Thoracic aorta (tissue), 2 donors: ENCODE measurements around the gene NTRK3. TPM values are rescaled to one million over a fixed set of nuclear protein-coding genes. Genes with fewer than 3 reads are reported as not detected.
A peak's percentile ranks its signal among the peaks of the same experiment; 100 is the strongest.

Experiments used
- ATAC-seq: fragments of 150-250 bp; one replicate; pipeline ENCODE4 v1.8.0; 2017; ENCODE audit warnings: low read depth; ENCODE audit not compliant: insufficient number of reproducible peaks, low FRiP score
- DNase-seq: peaks from one replicate; pipeline ENCODE4 v3.0.0-alpha.2; 2020; ENCODE audit warnings: low spot score
- H3K27ac ChIP-seq, 2 donors: fragments of 200-600 bp; sonication (generic); 1 replicate in 1 of 2; 2 replicates in 1 of 2; pipeline ENCODE4 v1.5.1; 2016; ENCODE audit warnings: mild to moderate bottlenecking in 2 of 2, moderate library complexity in 2 of 2
- H3K27me3 ChIP-seq: fragments of 200-600 bp; sonication (generic); replicated peaks from 2 replicates; pipeline ENCODE4 v1.6.0; 2016; ENCODE audit warnings: mild to moderate bottlenecking; ENCODE audit not compliant: insufficient read depth
- H3K36me3 ChIP-seq: fragments of 200-600 bp; sonication (generic); one replicate; pipeline ENCODE4 v1.5.1; 2016
- H3K4me1 ChIP-seq, 2 donors: fragments of 200-600 bp; sonication (generic); 1 replicate in 1 of 2; 2 replicates in 1 of 2; pipeline versions ENCODE4 v1.5.1 to v1.6.0; 2016; ENCODE audit warnings: low read depth in 2 of 2, mild to moderate bottlenecking in 1 of 2; ENCODE audit not compliant: control insufficient read depth in 1 of 2
- H3K4me3 ChIP-seq: fragments of 200-600 bp; sonication (generic); 2 replicates; pipeline ENCODE4 v1.5.1; 2016; ENCODE audit warnings: mild to moderate bottlenecking
- H3K9me3 ChIP-seq: fragments of 200-600 bp; sonication (generic); 2 replicates; pipeline ENCODE4 v1.5.1; 2016
- CTCF ChIP-seq: fragments of 200-600 bp; sonication (generic); IDR thresholded peaks from one replicate; pipeline ENCODE4 v1.5.1; 2019; ENCODE audit warnings: antibody characterized with exemption
- total RNA-seq, 2 donors: library from RNA; depleted of rRNA; stranded (reverse); fragments of >200 nt; gene quantifications; one replicate each; pipeline versions ENCODE4 v1.1.0 to v1.2.3, GENCODE V29; 2016

Gene NTRK3
- total RNA-seq, 2 donors from 2014 or later, result 84.9 to 87.3 TPM

- Histone ChIP-seq H3K4me1 (peaks cover 9 to 24% of the 10 kb centered on the region in 2 donors), H3K27me3 (no peaks in the 10 kb centered on the region), H3K27ac (peak overlapping the region; percentile 48 to 55), H3K4me3 (no peak overlapping the region), H3K36me3 (no peaks in the 10 kb centered on the region), H3K9me3 (no peaks in the 10 kb centered on the region)
- DNase-seq (no peak), ATAC-seq (no peak)
- no peak for TF ChIP-seq CTCF
Observed at GRCh38 chr15:87949575-87950223, 306.8 kb downstream of the NTRK3 start.

GRCh38 chr15:87949151-87949574, 307.4 kb downstream of the NTRK3 start:
- no peak for TF ChIP-seq CTCF
- Histone ChIP-seq H3K4me3 (no peak overlapping the region), H3K4me1 (peaks cover 9 to 24% of the 10 kb centered on the region in 2 donors), H3K36me3 (no peaks in the 10 kb centered on the region), H3K27me3 (no peaks in the 10 kb centered on the region), H3K9me3 (no peaks in the 10 kb centered on the region), H3K27ac (peak overlapping the region; percentile 48 to 55)
- DNase-seq (no peak), ATAC-seq (no peak)

- no peak overlapping the region for H3K27ac ChIP-seq
- no peaks in the 10 kb centered on the region for H3K36me3 ChIP-seq
- no peak overlapping the region for H3K4me3 ChIP-seq
- no peaks in the 10 kb centered on the region for H3K27me3 ChIP-seq
- no peaks in the 10 kb centered on the region for H3K9me3 ChIP-seq
- DNase-seq, result no peak
- H3K4me1 ChIP-seq, result peaks cover 9 to 24% of the 10 kb centered on the region in 2 donors
- TF ChIP-seq CTCF, result no peak
- ATAC-seq, result no peak
Observed at GRCh38 chr15:87947560-87947959, 309.0 kb downstream of the NTRK3 start.

GRCh38 chr15:87945246-87945645, 311.3 kb downstream of the NTRK3 start:
- no peak for ATAC-seq
- no peak for DNase-seq
- Histone ChIP-seq H3K4me1 (peaks cover 9 to 22% of the 10 kb centered on the region in 2 donors), H3K36me3 (no peaks in the 10 kb centered on the region), H3K9me3 (no peaks in the 10 kb centered on the region), H3K4me3 (no peak overlapping the region), H3K27me3 (no peaks in the 10 kb centered on the region), H3K27ac (no peak overlapping the region)
- TF ChIP-seq CTCF, result no peak

- H3K27ac ChIP-seq, result no peak overlapping the region
- DNase-seq (no peak), ATAC-seq (no peak)
- H3K4me3 ChIP-seq, result no peak overlapping the region
- no peaks in the 10 kb centered on the region for H3K36me3 ChIP-seq
- peaks cover 4 to 16% of the 10 kb centered on the region in 2 donors for H3K4me1 ChIP-seq
- TF ChIP-seq CTCF, result no peak
- no peaks in the 10 kb centered on the region for H3K9me3 ChIP-seq
- H3K27me3 ChIP-seq, result no peaks in the 10 kb centered on the region
Observed at GRCh38 chr15:87944691-87945090, 311.8 kb downstream of the NTRK3 start.
